HepG2 (cell line): ENCODE measurements around the gene NDUFB3. TPM values are rescaled to one million over a fixed set of nuclear protein-coding genes. Genes with fewer than 3 reads are reported as not detected.

Experiments used
- ATAC-seq: fragments of 200-7000 bp; cut with Tn5 transposase; 3 replicates; pipeline ENCODE4 v1.9.1; 2020; ENCODE audit warnings: mild to moderate bottlenecking, moderate library complexity
- BruUV-seq: library from RNA; stranded (reverse); fragments of 400-500 nt; replicated peaks from 2 replicates; lab custom pipeline; 2021; lab: Mats Ljungman, UMichigan
- CTCF ChIA-PET: fragments of 300-600 bp; formaldehyde crosslinking; extraction: SDS; loops from one replicate; lab custom pipeline; 2021; ENCODE audit warnings: low total read pairs, inconsistent platforms, low intra/inter-chr PET ratio; lab: Yijun Ruan, JAX
- POLR2A ChIA-PET: fragments of 350-600 bp; sonication (Branson Sonifier 250); formaldehyde crosslinking; loops from one replicate; lab custom pipeline; 2020; ENCODE audit warnings: antibody characterized with exemption, inconsistent platforms; lab: Yijun Ruan, JAX
- DNase-seq: peaks from one replicate; pipeline ENCODE4 v3.0.0-alpha.2; 2015; ENCODE audit warnings: low spot score
- FAIRE-seq: peaks from 3 replicates; lab custom pipeline; 2011; peaks lifted over from hg19 to GRCh38; lab: Jason Lieb, UNC
- H2AFZ ChIP-seq: one replicate; pipeline ENCODE4 v1.6.1; 2011; ENCODE audit warnings: low read length, inconsistent platforms
- H3K27ac ChIP-seq: fragments of 300-600 bp; 3 replicates; pipeline ENCODE4 v1.8.0; 2011; ENCODE audit warnings: mixed run types, mild to moderate bottlenecking, mixed read lengths, low read length, inconsistent platforms; ENCODE audit not compliant: insufficient read depth; ENCODE audit errors: extremely low read length
- H3K27me3 ChIP-seq, 2 experiments: fragments of 200-600 bp in 1 of 2; 2 replicates in 1 of 2; 3 replicates in 1 of 2; pipeline versions ENCODE4 v1.6.0 to v1.8.0; 2011; ENCODE audit warnings: low read length in 2 of 2, mild to moderate bottlenecking in 2 of 2, moderate library complexity in 2 of 2, inconsistent platforms in 1 of 2; ENCODE audit not compliant: insufficient read depth in 2 of 2, control insufficient read depth in 1 of 2
- H3K36me3 ChIP-seq, 2 experiments: fragments of 200-600 bp in 1 of 2; replicated peaks in 1 of 2; 2 replicates in 1 of 2; 3 replicates in 1 of 2; pipeline versions ENCODE4 v1.5.1 to v1.8.0; 2011; ENCODE audit warnings: low read length in 2 of 2, inconsistent platforms in 1 of 2; ENCODE audit not compliant: insufficient read depth in 2 of 2, control insufficient read depth in 1 of 2
- H3K4me1 ChIP-seq: 2 replicates; pipeline ENCODE4 v1.5.1; 2012; ENCODE audit warnings: low read length, inconsistent platforms; ENCODE audit not compliant: insufficient read depth
- H3K4me2 ChIP-seq: 2 replicates; pipeline ENCODE4 v1.6.0; 2011; ENCODE audit warnings: low read depth, low read length, inconsistent platforms
- H3K4me3 ChIP-seq, 3 experiments: fragments of 200-600 bp in 1 of 3; sonication (generic), shearing (Covaris generic) in 1 of 3; replicated peaks in 1 of 3; 2 replicates each; pipeline ENCODE4 v1.5.1; 2011 to 2016; ENCODE audit warnings: low read length in 3 of 3, inconsistent platforms in 2 of 3, low read depth in 2 of 3, mild to moderate bottlenecking in 2 of 3, control low read depth in 1 of 3, mixed read lengths in 1 of 3; ENCODE audit not compliant: insufficient read depth in 1 of 3
- H3K79me2 ChIP-seq: one replicate; pipeline ENCODE4 v1.6.1; 2011; ENCODE audit warnings: low read length, inconsistent platforms; ENCODE audit not compliant: insufficient read depth
- H3K9ac ChIP-seq: 2 replicates; pipeline ENCODE4 v1.6.0; 2011; ENCODE audit warnings: mild to moderate bottlenecking, low read depth, low read length, inconsistent platforms; ENCODE audit not compliant: insufficient read depth
- H3K9me3 ChIP-seq: 2 replicates; pipeline ENCODE4 v1.5.1; 2012; ENCODE audit warnings: mild to moderate bottlenecking, low read length
- H4K20me1 ChIP-seq: 2 replicates; pipeline ENCODE4 v1.6.0; 2011; ENCODE audit warnings: inconsistent platforms, mild to moderate bottlenecking, low read length, moderate library complexity; ENCODE audit not compliant: insufficient read depth
- AGO2 ChIP-seq: fragments of 200-400 bp; formaldehyde crosslinking; optimal IDR thresholded peaks from 2 replicates; pipeline ENCODE3; 2017; ENCODE audit warnings: mild to moderate bottlenecking, low read depth, low read length, moderate library complexity
- BCL6 ChIP-seq: IDR thresholded peaks from 2 replicates; pipeline ENCODE4 v1.6.1; 2016; ENCODE audit warnings: missing genetic modification reagents, missing compliant biosample characterization
- CENPT ChIP-seq: sonication (generic); formaldehyde crosslinking; IDR thresholded peaks from 2 replicates; pipeline ENCODE4 v1.8.0; 2022; ENCODE audit warnings: low read depth, mild to moderate bottlenecking, moderate library complexity, missing genetic modification reagents
- DNMT3B ChIP-seq: conservative IDR thresholded peaks from 2 replicates; pipeline ENCODE4 v1.6.1; 2016; ENCODE audit warnings: missing biosample characterization, control low read depth
- GATAD2A ChIP-seq: IDR thresholded peaks from 2 replicates; pipeline ENCODE4 v1.6.1; 2016
- HDAC2 ChIP-seq: sonication (generic); formaldehyde crosslinking; IDR thresholded peaks from 2 replicates; pipeline ENCODE4 v1.4.0; 2020; ENCODE audit warnings: missing genetic modification reagents
- HMG20B ChIP-seq: conservative IDR thresholded peaks from 2 replicates; pipeline ENCODE4 v1.6.1; 2016; ENCODE audit warnings: missing genetic modification reagents, missing compliant biosample characterization
- PAF1 ChIP-seq: IDR thresholded peaks from 2 replicates; pipeline ENCODE4 v1.6.1; 2016; ENCODE audit warnings: missing genetic modification reagents, missing compliant biosample characterization
- SMAD3 ChIP-seq: sonication (generic); formaldehyde crosslinking; IDR thresholded peaks from 2 replicates; pipeline ENCODE4 v1.4.0; 2020; ENCODE audit warnings: missing genetic modification reagents
- ZNF446 ChIP-seq: sonication (generic); formaldehyde crosslinking; IDR thresholded peaks from 2 replicates; pipeline ENCODE4 v1.5.0; 2020; ENCODE audit warnings: mild to moderate bottlenecking, missing genetic modification reagents
- ZNF605 ChIP-seq: sonication (generic); formaldehyde crosslinking; IDR thresholded peaks from 2 replicates; pipeline ENCODE4 v1.8.0; 2022; ENCODE audit warnings: mild to moderate bottlenecking, missing genetic modification reagents
- WGBS: methylation state at CpG from one replicate; pipeline ENCODE4 v1.1.6; 2017; ENCODE audit warnings: low lambda C conversion rate; 5-methylcytosine and 5-hydroxymethylcytosine counted together
- in situ Hi-C: cut with HindIII; loops from 2 replicates; pipeline ENCODE4 v1.10.0; 2017; ENCODE audit warnings: low pct_unique_long_range_greater_than_20kb; ENCODE audit not compliant: extremely low pct_ligation_motif_present
- intact Hi-C: fragments of 100-400 bp; cut with micrococcal nuclease; formaldehyde crosslinking; loops from one replicate; pipeline ENCODE4 v1.10.0; 2022; ENCODE audit not compliant: unreplicated experiment
- polyA plus RNA-seq, 8 experiments: library from polyadenylated mRNA; depleted of rRNA in 3 of 8; stranded (reverse) in 7 of 8; unstranded in 1 of 8; fragments of >200 nt; fragmentation: Illumina TruSeq in 4 of 8; extraction: Trizol in 4 of 8; gene quantifications; 2 replicates each; pipeline versions ENCODE4 v1.2.1 to v1.2.3, GENCODE V29; 2011 to 2016; ENCODE audit warnings: low read depth in 4 of 8, missing spikeins in 1 of 8, mixed read lengths in 1 of 8; ENCODE audit not compliant: insufficient read depth in 1 of 8
- total RNA-seq, 5 experiments: library from RNA; depleted of rRNA; stranded (reverse); fragments of >200 nt; fragmentation: Illumina TruSeq; extraction: Trizol; gene quantifications; 2 replicates each; pipeline ENCODE4 v1.2.3, GENCODE V29; 2016; ENCODE audit warnings: low read depth in 1 of 5
- TF ChIP-seq, protein P1 (sequence below): sonication (generic); formaldehyde crosslinking; IDR thresholded peaks from 2 replicates; pipeline ENCODE4 v1.5.0; 2020; ENCODE audit warnings: mild to moderate bottlenecking, missing genetic modification reagents, moderate library complexity
- TF ChIP-seq, protein P2 (sequence below), 2 experiments: sonication (generic) in 1 of 2; formaldehyde crosslinking in 1 of 2; IDR thresholded peaks; 2 replicates each; pipeline versions ENCODE4 v1.4.0 to v1.6.1; 2018 to 2020; ENCODE audit warnings: missing genetic modification reagents in 2 of 2, borderline replicate concordance in 1 of 2, low read depth in 1 of 2, mild to moderate bottlenecking in 1 of 2, missing biosample characterization in 1 of 2
- TF ChIP-seq, protein P3 (sequence below): sonication (generic); formaldehyde crosslinking; IDR thresholded peaks from 2 replicates; pipeline ENCODE4 v1.5.1; 2020; ENCODE audit warnings: missing genetic modification reagents, mild to moderate bottlenecking, borderline replicate concordance
- TF ChIP-seq, protein P4 (sequence below): IDR thresholded peaks from 2 replicates; pipeline ENCODE4 v1.4.0; 2020; ENCODE audit warnings: mild to moderate bottlenecking, missing genetic modification reagents

The NDUFB3 gene
- total and polyA plus RNA-seq, 2 of the 13 experiments (the other 11 are each of a cell fraction or from before 2014, with no cell fraction given) = 50.7 to 159 TPM

DNA sequence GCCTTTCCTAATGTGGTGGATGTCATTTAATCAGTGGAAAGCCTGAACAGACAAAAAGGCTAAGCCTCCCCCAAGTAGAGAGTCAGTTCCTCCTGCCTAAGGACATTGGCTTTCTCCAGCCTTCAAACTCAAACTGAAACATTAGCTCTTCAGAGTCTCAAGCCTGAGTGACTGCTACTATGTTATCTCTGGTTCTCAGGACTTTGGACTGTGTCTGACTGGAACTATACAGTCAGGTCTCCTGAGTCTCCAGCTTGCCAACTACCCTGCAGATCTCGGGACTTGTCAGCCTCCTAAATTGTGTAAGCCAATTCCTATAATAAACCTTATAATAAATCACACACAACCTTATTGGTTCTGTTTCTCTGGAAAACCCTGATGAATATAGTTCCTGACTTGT is 12.9 kb upstream of the NDUFB3 start:
- peaks cover 46% of the 10 kb centered on the region for H3K4me1 ChIP-seq
- peak overlapping the region; percentile 68 for H3K27ac ChIP-seq
- in situ Hi-C loops (loop anchor here (5.0 kb wide), 1 partner anchor 52 kb away; no protein-coding TSS in a partner anchor), intact Hi-C loops (loop anchor here (2.0 kb wide), 1 partner anchor 96 kb away; the partner anchor contains the start of gene ORC2)
- H3K36me3 ChIP-seq = peaks cover 0 to 7% of the 10 kb centered on the region in 2 experiments; a peak in 1 of 5 replicates
- no peaks in the 10 kb centered on the region for H3K27me3 ChIP-seq
- ChIA-PET CTCF (no interaction called here), POLR2A (interaction anchor here (0.8 to 1.4 kb wide), 8 partner anchors 10 to 302 kb away, joined by 3 to 17 read pairs (median 5); partner anchors contain the start of genes CFLAR, CLK1 and ORC2)
- FAIRE-seq (peak; percentile 72), DNase-seq (peak; percentile 74), ATAC-seq (peak; percentile 68)
- H2AFZ ChIP-seq = no peak overlapping the region
- H3K9ac ChIP-seq = peak overlapping the region; percentile 12; the same call in 1 of the 2 replicates
- no TSS peak for BruUV-seq
- H3K4me2 ChIP-seq = peak overlapping the region; percentile 57
- H4K20me1 ChIP-seq = no peaks in the 10 kb centered on the region
- peaks cover 51% of the 10 kb centered on the region for H3K79me2 ChIP-seq
- no peaks in the 10 kb centered on the region for H3K9me3 ChIP-seq
- WGBS = 6% methylated on average over 1 of the region's 1 CpG
- H3K4me3 ChIP-seq = peak overlapping the region in 2 of 3 experiments; percentile 7 to 31; a peak in 3 of 6 replicates
- TF ChIP-seq, protein P1, sequence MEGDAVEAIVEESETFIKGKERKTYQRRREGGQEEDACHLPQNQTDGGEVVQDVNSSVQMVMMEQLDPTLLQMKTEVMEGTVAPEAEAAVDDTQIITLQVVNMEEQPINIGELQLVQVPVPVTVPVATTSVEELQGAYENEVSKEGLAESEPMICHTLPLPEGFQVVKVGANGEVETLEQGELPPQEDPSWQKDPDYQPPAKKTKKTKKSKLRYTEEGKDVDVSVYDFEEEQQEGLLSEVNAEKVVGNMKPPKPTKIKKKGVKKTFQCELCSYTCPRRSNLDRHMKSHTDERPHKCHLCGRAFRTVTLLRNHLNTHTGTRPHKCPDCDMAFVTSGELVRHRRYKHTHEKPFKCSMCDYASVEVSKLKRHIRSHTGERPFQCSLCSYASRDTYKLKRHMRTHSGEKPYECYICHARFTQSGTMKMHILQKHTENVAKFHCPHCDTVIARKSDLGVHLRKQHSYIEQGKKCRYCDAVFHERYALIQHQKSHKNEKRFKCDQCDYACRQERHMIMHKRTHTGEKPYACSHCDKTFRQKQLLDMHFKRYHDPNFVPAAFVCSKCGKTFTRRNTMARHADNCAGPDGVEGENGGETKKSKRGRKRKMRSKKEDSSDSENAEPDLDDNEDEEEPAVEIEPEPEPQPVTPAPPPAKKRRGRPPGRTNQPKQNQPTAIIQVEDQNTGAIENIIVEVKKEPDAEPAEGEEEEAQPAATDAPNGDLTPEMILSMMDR (CRISPR knock-in tag) = no peak
- TF ChIP-seq AGO2 (no peak), SMAD3 (CRISPR knock-in tag) (0 out of 2 replicates have a peak, but pooled peaks have one; percentile 29), HDAC2 (CRISPR knock-in tag) (0 out of 2 replicates have a peak, but pooled peaks have one; percentile 41), ZNF605 (no peak), CENPT (no peak), DNMT3B (no peak), PAF1 (CRISPR knock-in tag) (no peak), HMG20B (CRISPR knock-in tag) (peak; percentile 62), BCL6 (peak; percentile 46; the same call in 1 of the 2 replicates), GATAD2A (CRISPR knock-in tag) (peak; percentile 69), ZNF446 (no peak)
- TF ChIP-seq, protein P2, sequence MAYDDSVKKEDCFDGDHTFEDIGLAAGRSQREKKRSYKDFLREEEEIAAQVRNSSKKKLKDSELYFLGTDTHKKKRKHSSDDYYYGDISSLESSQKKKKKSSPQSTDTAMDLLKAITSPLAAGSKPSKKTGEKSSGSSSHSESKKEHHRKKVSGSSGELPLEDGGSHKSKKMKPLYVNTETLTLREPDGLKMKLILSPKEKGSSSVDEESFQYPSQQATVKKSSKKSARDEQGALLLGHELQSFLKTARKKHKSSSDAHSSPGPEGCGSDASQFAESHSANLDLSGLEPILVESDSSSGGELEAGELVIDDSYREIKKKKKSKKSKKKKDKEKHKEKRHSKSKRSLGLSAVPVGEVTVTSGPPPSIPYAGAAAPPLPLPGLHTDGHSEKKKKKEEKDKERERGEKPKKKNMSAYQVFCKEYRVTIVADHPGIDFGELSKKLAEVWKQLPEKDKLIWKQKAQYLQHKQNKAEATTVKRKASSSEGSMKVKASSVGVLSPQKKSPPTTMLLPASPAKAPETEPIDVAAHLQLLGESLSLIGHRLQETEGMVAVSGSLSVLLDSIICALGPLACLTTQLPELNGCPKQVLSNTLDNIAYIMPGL (CRISPR knock-in tag; IDR thresholded peaks at IDR 0.05; ENCODE audit: borderline replicate concordance in 1 of 2, low read depth in 1 of 2) = no peak
- TF ChIP-seq, protein P3, sequence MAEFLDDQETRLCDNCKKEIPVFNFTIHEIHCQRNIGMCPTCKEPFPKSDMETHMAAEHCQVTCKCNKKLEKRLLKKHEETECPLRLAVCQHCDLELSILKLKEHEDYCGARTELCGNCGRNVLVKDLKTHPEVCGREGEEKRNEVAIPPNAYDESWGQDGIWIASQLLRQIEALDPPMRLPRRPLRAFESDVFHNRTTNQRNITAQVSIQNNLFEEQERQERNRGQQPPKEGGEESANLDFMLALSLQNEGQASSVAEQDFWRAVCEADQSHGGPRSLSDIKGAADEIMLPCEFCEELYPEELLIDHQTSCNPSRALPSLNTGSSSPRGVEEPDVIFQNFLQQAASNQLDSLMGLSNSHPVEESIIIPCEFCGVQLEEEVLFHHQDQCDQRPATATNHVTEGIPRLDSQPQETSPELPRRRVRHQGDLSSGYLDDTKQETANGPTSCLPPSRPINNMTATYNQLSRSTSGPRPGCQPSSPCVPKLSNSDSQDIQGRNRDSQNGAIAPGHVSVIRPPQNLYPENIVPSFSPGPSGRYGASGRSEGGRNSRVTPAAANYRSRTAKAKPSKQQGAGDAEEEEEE (CRISPR knock-in tag) = no peak
- TF ChIP-seq, protein P4, sequence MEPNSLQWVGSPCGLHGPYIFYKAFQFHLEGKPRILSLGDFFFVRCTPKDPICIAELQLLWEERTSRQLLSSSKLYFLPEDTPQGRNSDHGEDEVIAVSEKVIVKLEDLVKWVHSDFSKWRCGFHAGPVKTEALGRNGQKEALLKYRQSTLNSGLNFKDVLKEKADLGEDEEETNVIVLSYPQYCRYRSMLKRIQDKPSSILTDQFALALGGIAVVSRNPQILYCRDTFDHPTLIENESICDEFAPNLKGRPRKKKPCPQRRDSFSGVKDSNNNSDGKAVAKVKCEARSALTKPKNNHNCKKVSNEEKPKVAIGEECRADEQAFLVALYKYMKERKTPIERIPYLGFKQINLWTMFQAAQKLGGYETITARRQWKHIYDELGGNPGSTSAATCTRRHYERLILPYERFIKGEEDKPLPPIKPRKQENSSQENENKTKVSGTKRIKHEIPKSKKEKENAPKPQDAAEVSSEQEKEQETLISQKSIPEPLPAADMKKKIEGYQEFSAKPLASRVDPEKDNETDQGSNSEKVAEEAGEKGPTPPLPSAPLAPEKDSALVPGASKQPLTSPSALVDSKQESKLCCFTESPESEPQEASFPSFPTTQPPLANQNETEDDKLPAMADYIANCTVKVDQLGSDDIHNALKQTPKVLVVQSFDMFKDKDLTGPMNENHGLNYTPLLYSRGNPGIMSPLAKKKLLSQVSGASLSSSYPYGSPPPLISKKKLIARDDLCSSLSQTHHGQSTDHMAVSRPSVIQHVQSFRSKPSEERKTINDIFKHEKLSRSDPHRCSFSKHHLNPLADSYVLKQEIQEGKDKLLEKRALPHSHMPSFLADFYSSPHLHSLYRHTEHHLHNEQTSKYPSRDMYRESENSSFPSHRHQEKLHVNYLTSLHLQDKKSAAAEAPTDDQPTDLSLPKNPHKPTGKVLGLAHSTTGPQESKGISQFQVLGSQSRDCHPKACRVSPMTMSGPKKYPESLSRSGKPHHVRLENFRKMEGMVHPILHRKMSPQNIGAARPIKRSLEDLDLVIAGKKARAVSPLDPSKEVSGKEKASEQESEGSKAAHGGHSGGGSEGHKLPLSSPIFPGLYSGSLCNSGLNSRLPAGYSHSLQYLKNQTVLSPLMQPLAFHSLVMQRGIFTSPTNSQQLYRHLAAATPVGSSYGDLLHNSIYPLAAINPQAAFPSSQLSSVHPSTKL (CRISPR knock-in tag) = peak; percentile 73
